NCI-H1417 treated with DMSO at 0.1 percent for 48 hours (cell line): ENCODE data around the gene RGS12.

ENCODE experiments used
- DNase-seq: peaks from one replicate; lab custom pipeline; 2025; lab: John Stamatoyannopoulos, UW

The RGS12 gene

DNA sequence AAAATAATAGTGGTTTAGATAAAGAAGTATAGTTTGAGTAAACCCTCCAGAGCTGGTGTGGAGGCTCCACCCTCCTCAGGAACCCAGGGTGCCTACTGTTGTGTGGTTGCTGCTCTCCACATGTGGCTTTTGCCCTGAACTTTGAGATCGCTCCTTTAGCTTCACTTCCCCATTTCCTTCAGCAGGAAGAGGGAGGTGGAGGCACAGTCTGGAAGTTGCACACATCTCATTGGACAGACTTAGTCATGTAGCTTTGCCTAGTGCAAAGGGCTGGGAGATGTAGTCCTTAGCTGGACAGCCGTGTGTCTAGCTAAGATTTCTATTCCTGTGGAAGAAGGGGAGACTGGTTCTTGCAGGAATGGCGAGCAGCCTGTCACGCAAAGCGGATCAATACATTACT is 37.9 kb downstream of the RGS12 start:
- DNase-seq = no peak

DNA sequence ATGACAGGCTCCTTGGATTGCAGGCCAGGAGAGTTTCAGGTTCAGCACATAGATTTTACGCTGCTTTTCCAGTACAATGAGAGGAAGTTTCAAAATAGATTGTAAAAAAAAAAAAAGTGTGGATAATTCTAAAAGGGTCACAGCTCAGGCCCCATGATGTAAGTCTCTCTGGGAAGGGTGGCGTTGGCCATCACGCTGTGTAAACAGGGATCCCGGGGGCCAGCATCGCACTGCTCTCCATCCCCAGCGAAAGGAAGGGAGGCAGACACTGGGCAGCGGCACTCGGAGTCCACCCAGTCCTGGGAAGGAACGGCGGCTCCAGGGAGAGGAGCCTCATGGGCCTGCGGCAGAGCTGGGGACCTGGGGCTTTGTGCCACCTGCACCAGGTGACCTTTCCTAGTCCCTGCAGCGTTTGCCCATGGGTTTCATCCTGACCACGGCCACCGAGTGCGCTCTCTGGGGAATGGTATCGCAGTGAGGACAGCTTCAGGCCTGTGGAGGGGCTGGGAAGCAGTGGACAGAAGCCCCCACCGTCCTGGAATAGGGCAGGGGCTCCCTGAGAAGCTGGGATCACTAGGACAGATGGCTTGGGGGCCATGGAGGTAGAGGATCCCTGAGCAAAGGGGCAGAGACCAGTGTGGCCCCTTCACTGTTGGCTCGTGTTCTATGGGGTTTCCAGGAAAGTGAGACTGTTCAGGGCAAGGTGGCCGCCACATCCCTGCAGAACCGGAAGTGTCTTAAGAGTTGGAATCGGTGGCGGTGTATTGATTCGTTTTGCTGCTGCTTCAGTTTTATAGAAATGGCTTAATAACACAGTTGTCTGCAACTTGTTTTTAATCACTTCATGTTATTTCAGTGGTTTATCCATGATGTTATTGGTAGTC is 38.9 kb downstream of the RGS12 start:
- DNase-seq = no peak

DNA sequence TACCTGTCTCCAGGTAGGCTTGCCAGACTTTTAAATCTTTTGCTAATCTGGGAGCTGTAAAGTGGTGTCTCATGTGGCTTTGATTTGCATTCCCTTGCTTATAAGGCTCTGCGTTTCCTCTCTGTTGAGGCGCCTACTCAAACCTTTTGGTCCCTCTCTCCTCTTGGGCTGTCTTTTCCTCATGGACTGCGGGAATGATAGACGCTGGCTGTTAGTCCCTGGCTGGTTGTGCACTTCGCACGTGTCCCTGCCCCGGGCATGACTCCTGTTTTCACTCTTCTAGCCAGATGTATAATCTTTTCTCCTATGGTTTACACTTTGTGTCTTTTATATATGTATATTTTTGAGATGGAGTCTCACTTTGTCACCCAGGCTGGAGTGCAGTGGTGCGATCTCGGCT is 39.7 kb downstream of the RGS12 start:
- no peak for DNase-seq

DNA sequence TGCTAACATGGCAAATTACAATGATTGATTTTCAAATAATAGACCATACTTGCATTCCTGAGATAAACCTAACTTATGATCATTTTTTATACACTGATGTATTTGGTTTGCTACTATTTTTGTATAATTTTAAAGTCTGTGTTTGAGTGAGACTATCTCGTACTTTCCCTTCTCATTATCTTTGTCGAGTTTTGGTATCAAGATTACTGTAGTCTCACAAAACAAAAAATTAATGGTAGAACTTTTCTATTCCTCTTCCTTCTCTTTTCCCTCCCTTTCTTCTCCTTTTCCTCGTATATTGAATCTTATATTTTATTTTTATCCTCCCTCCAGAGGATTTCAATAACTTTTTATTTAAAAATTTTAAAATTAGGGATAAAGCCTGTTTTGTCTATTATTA is 41.5 kb downstream of the RGS12 start:
- DNase-seq = no peak

GRCh38 chr4:3335385-3335784 is 42.6 kb downstream of the RGS12 start:
- no peak for DNase-seq

DNA sequence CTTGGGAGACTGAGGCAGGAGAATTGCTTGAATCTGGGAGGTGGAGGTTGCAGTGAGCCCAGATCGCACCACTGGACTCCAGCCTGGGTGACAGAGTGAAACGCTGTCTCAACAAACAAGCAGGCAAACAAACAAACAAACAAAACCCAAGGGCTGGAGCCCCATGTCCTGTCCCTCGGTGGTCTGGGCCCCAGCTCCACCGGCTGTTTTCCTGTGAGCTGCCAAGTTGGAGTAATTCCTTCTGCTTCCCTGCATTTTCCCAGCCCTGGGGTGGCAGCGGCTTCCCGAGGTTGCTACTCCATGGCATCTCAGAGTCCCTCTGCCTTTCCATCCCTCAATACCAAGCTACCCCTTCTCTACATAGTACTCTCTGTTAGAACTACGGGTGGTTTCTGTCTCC is 43.2 kb downstream of the RGS12 start:
- no peak for DNase-seq

DNA sequence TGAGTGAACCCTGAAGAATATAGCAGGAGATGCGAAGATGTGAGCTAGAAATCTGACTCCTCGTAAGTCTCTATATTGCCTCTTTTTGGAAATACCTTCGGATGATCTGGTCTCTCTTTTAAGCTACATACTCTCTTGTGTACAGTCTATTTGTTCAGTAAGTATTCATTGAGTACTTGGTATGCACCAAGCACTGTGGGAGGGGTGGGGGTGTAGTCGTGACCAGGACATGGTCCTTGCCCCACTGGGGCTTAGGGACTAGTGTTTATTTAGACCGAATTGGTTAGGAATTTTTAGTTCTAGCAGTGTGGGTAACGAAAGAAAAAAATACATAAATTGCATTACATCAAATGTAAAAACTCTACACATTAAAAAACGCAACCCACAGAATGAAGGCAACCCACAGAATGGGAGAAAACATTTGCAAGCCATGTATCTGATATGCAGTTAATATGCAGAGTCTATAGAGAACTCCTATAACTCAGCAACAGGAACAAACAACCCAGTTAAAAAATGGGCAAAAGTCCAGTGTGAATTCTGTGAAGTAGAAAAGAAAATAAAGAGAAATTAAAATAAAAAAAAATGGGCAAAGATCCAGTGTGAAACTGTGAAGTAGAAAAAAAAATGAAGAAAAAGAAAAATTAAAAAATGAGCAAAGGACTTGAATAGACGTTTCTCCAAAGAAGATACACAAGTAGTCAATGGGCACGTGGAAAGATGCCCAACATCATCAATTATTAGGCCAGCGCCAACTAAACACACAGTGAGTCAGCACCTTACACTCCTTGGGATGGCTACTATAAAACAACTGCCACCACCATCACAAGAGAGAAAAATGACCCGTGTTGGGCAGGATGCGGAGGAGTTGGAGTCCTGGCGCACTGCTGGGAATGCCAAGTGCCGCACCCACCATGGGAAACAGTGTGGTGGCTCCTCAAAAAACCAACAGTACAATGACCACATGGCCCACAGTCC is 43.8 kb downstream of the RGS12 start:
- no peak for DNase-seq

DNA sequence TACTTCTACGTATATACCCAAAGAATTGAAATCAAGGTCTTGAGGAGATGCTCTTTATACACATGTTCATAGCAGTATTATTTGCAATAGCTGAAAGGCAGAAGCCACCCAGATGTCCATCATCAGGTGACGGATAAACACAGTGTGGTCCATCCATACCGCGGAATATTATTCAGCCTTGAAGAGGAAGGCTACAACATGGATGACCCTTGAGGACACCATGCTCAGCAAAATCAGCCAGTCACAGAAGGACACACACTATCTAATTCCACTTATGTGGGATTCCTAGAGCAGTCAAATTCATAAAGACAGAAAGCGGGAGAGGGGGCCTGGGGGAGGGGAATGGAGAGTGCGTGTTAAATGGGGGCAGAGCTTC is 44.5 kb downstream of the RGS12 start:
- DNase-seq = no peak

DNA sequence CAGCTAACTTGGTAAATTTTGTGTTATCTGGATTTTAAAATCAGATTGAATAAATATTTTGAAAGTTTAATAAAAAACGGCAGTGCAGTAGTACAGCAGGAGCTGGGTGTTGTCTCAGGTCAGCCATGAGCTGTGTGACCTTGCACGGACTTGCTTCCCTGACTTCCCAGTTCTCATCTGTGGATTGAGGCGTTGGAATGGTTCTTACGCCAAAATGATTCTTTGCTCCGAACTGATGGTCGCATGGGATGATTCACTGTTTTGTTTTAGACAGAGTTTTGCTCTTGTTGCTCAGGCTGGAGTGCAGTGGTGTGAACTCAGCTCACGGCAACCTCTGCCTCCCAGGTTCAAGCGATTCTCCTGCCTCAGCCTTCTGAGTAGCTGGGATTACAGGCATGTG is 45.0 kb downstream of the RGS12 start:
- no peak for DNase-seq

GRCh38 chr4:3338321-3338838 is 45.6 kb downstream of the RGS12 start:
- no peak for DNase-seq

- no peak for DNase-seq
These were observed 46.2 kb downstream of the RGS12 start for GRCh38 chr4:3338976-3339531.

DNA sequence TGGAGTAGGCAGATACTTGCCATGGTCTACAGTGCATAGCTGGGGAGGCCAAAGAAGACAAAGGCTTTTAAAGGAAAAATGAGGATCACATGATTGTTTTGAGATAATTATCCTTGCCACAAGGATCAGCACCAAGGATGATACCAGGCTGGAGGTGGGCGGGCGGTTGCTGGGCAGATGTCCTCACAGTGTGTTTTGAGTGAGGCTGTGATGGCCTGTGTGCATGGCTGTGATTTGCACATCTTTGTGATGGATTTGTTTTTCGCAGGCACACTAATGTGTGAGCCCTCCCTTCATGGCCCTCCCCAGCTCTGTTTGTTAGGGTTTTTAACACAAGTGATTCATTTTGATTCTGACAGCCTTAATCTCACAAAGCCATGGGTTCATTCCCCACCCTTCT is 46.8 kb downstream of the RGS12 start:
- DNase-seq = no peak

GRCh38 chr4:3340038-3340699 is 47.3 kb downstream of the RGS12 start:
- DNase-seq = no peak

DNA sequence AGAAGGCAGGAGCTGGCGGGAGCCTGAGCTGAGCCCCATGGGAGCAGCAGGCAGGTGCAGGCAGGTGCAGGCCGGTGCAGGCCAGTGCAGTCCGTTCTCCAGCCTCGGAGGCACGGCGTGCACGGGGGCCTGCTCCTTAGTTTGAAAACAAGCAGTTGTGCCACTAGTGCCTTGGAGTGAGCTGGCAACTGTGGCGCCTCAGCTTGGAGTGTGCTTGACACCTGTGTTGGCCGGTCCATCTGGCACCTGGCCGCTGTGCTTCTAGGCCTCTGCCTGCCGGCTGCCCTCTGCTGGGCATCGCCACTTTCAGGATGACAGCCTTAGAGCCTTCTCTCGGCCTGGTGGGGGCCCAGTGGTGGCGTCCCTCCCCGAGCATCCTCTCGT is 47.9 kb downstream of the RGS12 start:
- peak; percentile 2 for DNase-seq

DNA sequence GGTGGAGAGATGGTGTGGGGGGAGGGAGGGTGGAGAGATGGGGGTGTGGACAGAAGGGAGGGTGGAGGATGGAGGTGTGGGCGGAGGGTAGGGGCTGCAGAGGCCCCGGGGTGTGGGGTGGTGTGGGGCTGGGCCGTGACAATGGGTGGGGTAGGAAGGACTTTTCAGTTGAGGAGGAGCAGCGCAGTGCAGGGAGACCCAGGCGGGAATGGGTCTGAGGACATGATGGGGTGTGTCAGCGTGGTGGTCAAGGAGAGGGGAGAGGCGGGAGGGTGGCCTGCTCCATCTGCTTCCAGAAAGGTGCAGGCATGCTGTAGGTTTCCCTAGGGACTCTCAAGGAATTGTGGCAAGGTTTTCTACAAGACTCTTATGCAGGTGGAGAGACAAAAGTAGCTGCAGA is 48.9 kb downstream of the RGS12 start:
- no peak for DNase-seq

DNA sequence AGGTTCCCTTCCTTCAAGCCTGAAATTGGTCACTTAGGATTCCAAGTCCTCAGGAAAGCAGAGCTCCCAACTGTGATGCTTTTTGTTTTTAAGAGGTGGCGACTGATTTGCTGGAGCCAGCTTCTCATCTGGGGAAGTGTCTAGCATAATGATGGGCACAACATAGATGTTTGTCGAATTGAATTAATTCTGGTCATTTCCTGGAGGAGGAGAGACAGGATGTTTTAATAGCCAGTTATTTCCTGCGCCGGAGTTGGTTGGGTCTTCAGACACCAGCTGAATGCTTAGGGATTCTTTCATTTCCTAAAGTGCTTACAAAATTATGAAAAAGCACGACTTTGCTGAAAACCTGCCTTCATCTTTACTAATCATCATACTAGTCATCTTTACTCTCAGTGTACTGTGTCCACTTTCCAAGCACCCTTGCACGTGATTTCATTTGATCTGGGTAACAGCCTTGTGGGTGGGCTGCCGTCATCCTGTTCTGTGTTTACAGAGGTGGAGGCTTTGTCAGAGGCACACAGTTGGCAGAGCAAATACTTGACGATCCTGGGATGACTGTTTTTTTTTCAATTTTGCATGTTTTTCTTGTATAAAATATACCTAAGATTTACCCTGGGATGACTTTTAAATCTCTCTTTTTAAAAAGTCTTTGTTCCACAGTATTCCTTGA is 49.5 kb downstream of the RGS12 start:
- peak; percentile 6 for DNase-seq
